ENCODE results near the gene NEUROD1.
A peak's percentile ranks its signal among the peaks of the same experiment; 100 is the strongest.

Gene NEUROD1

DNA sequence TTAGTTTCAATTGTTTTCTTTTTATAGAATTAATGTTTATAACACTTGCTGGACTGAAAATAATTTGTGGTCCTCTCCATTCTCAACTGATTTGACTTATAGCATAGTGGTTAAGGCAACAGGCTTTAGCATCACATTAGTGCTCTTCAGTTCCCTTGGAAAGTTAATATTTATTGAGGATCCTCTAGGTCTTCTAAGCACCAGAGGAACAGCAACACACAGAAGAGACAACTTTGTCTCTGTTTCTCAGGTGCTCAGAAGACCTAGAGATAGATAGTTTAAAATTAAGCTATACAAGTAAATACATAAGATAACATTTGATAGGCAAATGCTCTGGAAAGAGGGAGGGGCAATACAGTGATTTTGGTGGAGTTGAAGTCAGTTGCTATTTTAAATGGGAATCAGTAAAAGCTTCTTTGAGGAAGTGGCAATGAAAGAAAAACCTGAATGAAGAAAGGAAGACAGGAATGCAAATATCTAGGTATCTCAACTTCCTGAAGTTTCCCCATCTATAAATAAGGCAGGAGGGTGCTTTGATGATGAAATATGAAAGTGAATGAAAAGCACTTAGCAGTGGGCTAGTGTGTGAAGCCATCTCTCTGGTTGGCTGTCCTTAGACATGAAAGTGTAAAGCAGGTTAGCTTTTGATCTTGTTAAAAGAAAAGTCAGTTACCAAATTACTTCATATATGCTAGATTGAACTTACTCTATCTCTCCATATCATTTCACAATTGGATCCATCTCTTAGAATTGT is 7.9 kb downstream of the NEUROD1 start:
- Mint-ChIP-seq H3K27me3 (peaks cover 3% of the 10 kb centered on the region), H3K36me3 (no peaks in the 10 kb centered on the region), H3K9me3 (no peaks in the 10 kb centered on the region), H3K27ac (no peak overlapping the region), H3K4me1 (peaks cover 15% of the 10 kb centered on the region), H3K4me3 (no peak overlapping the region)
- DNase-seq (ENCODE audit: low spot score in 2 of 2) (no peak), ATAC-seq (ENCODE audit: low read depth) (peak; percentile 64)

DNA sequence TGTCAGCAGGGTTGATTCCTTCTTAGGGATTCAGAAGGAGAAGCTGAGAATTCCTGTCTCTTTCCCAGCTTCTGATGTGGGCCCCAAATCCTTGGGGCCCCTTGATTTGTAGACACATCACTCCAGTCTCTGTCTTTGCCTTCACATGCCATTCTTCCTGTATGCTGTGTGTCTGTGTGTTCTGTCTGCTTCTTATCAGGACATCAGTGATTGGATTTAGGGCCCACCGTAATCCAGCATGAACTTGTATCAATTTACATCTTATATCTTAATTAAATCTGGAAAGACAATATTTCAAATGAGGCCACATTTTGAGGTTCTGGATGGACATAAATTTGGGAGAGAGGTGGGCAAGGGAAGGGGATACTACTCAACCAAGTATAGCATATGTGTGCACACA is 9.7 kb downstream of the NEUROD1 start:
- ATAC-seq (ENCODE audit: low read depth) (no peak), DNase-seq (ENCODE audit: low spot score in 2 of 2) (no peak)
- Mint-ChIP-seq H3K4me3 (no peak overlapping the region), H3K9me3 (no peaks in the 10 kb centered on the region), H3K27me3 (peaks cover 3% of the 10 kb centered on the region), H3K36me3 (no peaks in the 10 kb centered on the region), H3K27ac (no peak overlapping the region), H3K4me1 (peaks cover 15% of the 10 kb centered on the region)

DNA sequence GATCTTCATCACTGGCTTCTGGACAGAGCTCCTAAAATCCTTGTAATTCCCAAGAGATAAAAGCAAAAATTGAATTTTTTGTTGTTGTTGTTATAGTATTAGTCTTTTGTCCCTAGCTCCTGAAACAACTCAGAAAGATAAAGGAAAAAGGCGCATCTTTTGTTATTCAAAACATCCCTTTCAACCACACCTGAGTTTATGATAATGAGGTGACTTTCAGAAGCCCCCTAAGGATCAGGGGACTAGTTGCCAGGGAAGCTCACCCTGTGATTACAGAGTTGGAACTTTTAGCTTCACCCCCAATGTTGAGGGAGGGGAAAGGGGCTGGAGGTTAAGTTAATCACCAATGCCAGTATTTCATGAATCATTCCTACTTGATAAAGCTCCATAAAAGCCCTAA is 13.1 kb downstream of the NEUROD1 start:
- H3K36me3 Mint-ChIP-seq: no peaks in the 10 kb centered on the region
- H3K4me3 Mint-ChIP-seq: no peak overlapping the region
- peaks cover 3% of the 10 kb centered on the region for H3K4me1 Mint-ChIP-seq
- H3K27me3 Mint-ChIP-seq: peaks cover 3% of the 10 kb centered on the region
- no peaks in the 10 kb centered on the region for H3K9me3 Mint-ChIP-seq
- DNase-seq (ENCODE audit: low spot score in 2 of 2) (no peak), ATAC-seq (ENCODE audit: low read depth) (no peak)
- H3K27ac Mint-ChIP-seq: no peak overlapping the region

DNA sequence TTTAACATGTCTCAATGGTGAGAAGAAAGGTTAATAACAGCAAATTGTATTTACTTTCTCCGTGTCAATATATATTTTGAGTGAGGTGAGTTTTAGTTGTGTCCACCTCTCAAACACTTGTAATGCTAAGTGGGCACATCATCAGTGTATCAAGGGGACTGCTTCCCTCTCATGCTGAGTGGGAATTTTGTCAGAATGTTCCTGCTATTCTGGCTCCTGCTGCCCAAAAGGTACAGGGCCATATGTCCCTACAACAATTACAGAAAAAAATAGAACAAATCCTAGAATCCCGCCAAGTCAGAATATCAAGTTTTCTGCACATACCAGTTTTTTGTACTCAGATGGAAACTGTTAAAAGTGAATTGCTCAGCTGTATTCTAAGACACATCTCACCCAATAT is 18.0 kb downstream of the NEUROD1 start:
- H3K4me1 Mint-ChIP-seq: peaks cover 3% of the 10 kb centered on the region
- H3K9me3 Mint-ChIP-seq: no peaks in the 10 kb centered on the region
- H3K36me3 Mint-ChIP-seq: no peaks in the 10 kb centered on the region
- no peak for DNase-seq (ENCODE audit: low spot score in 2 of 2)
- H3K4me3 Mint-ChIP-seq: no peak overlapping the region
- no peak overlapping the region for H3K27ac Mint-ChIP-seq
- peaks cover 6% of the 10 kb centered on the region for H3K27me3 Mint-ChIP-seq
- ATAC-seq (ENCODE audit: low read depth): no peak

DNA sequence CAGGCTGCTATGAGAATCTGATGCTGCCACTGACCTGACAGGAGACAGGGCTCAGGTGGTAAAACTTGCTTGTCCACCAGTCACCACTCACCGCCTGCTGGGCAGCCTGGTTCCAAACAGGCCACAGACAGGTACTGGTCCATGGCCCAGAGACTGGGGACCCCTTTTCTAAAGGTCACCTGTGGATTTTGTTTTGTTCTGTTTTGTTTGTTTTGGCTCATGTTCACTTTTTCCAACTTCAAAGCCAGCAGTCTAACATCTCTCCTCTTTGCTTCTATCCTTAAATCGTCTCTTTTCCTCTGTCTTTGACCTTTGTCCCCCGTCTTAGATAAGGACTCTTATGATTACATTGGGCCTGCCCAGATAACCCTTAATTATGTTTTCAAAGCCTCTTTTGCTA is 20.1 kb downstream of the NEUROD1 start:
- DNase-seq (ENCODE audit: low spot score in 2 of 2) (no peak), ATAC-seq (ENCODE audit: low read depth) (no peak)
- Mint-ChIP-seq H3K4me3 (no peak overlapping the region), H3K9me3 (no peaks in the 10 kb centered on the region), H3K36me3 (no peaks in the 10 kb centered on the region), H3K27me3 (peaks cover 12% of the 10 kb centered on the region), H3K4me1 (peaks cover 10% of the 10 kb centered on the region), H3K27ac (no peak overlapping the region)

DNA sequence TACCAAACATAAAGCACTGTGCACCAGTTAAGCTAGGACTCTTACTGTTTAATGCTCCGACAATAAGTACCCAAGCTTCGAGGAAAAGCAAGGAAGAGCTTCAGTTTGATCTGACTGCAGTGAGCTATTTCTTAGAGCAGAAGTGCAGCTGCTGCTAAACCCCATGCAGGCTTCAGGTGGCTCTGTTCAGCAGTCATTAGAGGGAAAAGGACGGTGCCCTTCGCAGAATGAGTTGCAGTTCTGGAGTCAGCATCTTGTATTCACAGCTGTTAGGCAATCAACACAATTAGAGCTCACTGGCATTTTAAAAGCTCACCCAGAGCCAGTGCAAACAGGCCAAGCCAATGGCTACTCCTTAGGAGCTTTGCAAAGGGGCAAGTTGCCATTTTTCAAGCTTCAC is 21.9 kb downstream of the NEUROD1 start:
- H3K4me1 Mint-ChIP-seq: peaks cover 10% of the 10 kb centered on the region
- no peak overlapping the region for H3K27ac Mint-ChIP-seq
- no peaks in the 10 kb centered on the region for H3K36me3 Mint-ChIP-seq
- peaks cover 12% of the 10 kb centered on the region for H3K27me3 Mint-ChIP-seq
- DNase-seq (ENCODE audit: low spot score in 2 of 2) (no peak), ATAC-seq (ENCODE audit: low read depth) (no peak)
- no peak overlapping the region for H3K4me3 Mint-ChIP-seq
- no peaks in the 10 kb centered on the region for H3K9me3 Mint-ChIP-seq

DNA sequence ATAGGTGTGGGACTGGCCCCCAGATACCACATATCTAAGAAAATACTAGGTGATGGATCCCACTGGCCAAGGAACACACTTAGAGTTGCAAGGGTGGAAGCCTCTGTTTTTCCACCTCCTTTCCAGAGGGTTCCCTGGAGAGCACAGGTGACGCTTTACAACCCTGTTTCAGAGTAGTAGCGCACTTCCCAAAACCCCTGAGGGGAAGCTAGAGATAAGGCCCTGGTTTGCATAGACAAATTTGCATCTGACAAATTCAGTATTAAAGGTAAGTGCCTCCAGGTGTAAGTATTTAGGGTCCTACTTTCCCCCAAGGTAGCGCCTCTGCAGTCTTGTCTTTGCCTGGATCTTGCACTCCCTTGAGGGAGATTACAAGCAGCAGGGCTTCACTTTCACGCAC is 22.9 kb downstream of the NEUROD1 start:
- Mint-ChIP-seq H3K9me3 (no peaks in the 10 kb centered on the region), H3K27me3 (peaks cover 14% of the 10 kb centered on the region), H3K36me3 (no peaks in the 10 kb centered on the region), H3K4me1 (peaks cover 10% of the 10 kb centered on the region), H3K4me3 (peak overlapping the region; percentile 85), H3K27ac (no peak overlapping the region)
- ATAC-seq (ENCODE audit: low read depth): peak; percentile 55
- no peak for DNase-seq (ENCODE audit: low spot score in 2 of 2)

DNA sequence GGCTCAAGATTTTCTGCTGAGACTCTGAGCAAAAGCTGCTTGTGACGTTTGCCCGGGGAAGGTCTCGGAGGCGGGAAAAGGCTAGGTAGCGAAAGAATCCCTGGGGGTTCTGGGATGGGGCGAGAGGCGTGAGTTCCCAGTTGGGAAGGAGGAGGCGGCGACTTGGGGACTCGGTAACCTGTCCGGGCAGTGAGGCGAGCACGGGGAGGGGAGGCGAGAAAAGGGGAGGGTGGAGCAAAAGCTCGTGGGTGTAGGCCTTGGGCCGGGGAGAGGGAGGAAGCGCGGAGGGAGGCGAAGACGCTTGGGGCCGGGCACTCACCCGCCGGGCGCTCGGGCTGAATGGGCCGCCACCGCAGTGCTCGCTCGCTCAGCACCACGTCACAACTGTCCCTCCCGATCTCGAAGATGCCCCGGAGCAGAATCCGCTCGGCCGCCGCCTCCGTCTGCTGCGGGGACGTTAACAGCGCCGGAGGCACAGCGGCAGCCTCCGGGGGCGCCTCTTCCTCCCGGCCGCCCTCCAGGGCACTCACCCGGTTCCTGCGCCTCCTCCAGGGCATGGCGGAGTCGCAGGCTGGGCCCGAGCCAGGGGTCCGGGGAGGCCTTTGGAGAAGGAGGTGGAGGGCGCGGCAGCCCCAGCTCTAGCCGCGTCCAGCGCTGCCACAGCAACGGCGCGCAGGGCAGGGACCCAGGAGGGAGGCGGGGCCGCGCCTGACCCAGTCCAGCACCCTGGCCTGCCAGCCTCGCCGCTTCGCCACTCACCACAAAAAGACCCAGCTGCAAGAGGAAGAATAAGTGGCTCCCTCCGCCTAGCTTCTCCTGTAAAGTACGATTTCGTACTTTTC is 23.6 kb downstream of the NEUROD1 start, which contains the start of gene CERKL:
Gene CERKL (minus strand): TSS at position 656 of the 842 bp plus-strand sequence. CDS start 99 bp downstream, at position 557.
- H3K27me3 Mint-ChIP-seq: peaks cover 14% of the 10 kb centered on the region
- H3K4me1 Mint-ChIP-seq: peaks cover 10% of the 10 kb centered on the region
- peak within 1 kb of the TSS; percentile 85 for H3K4me3 Mint-ChIP-seq
- no peaks in the 10 kb centered on the region for H3K36me3 Mint-ChIP-seq
- peak; percentile 67 for ATAC-seq (ENCODE audit: low read depth)
- H3K9me3 Mint-ChIP-seq: no peaks in the 10 kb centered on the region
- H3K27ac Mint-ChIP-seq: no peak within 1 kb of the TSS
- peak in 1 of 2 donors; percentile 21 for DNase-seq (ENCODE audit: low spot score in 2 of 2)

DNA sequence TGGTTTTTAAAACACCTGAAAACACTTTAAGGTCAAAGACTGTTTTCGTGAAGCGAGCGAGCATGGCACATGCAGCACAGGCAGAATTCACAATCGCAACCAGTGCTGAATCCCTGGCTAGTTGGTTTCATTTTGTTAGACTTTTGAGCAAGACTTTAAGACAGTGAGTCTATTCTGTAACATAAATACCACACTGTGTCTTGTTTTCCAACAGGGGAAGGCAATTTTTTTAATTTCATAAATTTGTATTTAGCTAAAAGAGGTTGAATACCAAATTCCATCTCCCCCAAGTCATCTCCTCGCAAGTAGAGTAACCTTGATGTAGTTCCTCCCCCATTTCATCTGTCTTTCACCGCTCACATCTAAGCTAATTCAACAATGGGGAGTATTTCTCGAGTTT is 24.8 kb downstream of the NEUROD1 start:
- ATAC-seq (ENCODE audit: low read depth): no peak
- Mint-ChIP-seq H3K4me1 (peaks cover 10% of the 10 kb centered on the region), H3K27me3 (peaks cover 14% of the 10 kb centered on the region), H3K4me3 (no peak overlapping the region), H3K36me3 (no peaks in the 10 kb centered on the region), H3K9me3 (no peaks in the 10 kb centered on the region), H3K27ac (no peak overlapping the region)
- DNase-seq (ENCODE audit: low spot score in 2 of 2): no peak

DNA sequence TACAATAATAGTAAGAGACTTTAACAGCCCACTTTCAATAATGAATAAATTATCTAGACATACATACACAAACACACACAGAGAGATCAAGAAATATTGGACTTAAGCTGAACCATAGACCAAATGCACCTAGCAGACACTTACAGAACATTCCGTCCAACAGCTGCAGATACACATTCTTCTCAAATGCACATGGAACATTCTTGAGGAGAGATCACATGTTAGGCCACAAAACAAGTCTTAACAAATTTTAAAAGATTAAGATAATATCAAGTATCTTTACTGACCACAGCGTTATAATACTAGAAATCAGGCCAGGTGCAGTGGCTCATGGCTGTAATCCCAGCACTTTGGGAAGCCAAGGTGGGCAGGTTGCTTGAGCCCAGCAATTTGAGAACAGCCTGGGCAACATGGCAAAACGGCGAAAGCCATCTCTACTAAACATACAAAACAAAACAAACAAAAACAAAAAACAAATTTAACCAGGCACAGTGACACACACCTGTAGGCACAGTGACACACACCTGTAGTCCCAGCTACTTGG is 30.8 kb downstream of the NEUROD1 start:
- Mint-ChIP-seq H3K4me1 (no peaks in the 10 kb centered on the region), H3K27me3 (peaks cover 15% of the 10 kb centered on the region), H3K9me3 (no peaks in the 10 kb centered on the region), H3K4me3 (no peak overlapping the region), H3K36me3 (no peaks in the 10 kb centered on the region), H3K27ac (no peak overlapping the region)
- no peak for ATAC-seq (ENCODE audit: low read depth)
- DNase-seq (ENCODE audit: low spot score in 2 of 2): no peak

DNA sequence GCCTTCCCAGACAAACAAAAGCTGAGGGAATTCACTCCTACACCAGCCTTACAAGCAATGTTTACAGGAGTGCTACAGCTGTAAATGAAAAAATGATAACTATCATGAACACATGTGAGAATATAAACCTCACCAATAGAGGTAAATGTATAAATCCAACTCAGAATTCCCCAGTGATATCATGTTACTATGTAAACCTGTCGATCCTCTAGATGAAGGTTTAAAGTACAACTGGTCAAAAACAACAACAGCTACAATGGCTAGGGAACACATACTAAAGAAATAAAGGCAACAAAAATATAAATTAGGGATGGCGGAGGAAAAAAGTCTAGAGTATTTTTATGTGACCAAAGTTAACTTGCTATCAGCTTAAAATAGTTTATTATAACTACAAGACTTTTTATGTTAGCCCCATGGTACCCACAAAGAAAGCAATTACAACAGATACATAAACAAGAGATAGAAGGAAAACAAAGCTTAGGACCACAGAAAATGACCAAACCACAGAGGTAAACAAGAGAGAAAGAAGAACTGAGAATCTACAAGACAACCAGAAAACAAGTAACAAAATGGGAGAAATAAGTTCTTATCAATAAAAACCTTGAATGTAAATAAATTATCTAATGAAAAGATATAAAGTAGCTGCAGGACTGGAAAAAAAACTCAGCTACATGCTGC is 31.7 kb downstream of the NEUROD1 start:
- DNase-seq (ENCODE audit: low spot score in 2 of 2) (no peak), ATAC-seq (ENCODE audit: low read depth) (no peak)
- H3K4me1 Mint-ChIP-seq: no peaks in the 10 kb centered on the region
- H3K4me3 Mint-ChIP-seq: no peak overlapping the region
- H3K9me3 Mint-ChIP-seq: no peaks in the 10 kb centered on the region
- H3K27ac Mint-ChIP-seq: no peak overlapping the region
- no peaks in the 10 kb centered on the region for H3K36me3 Mint-ChIP-seq
- H3K27me3 Mint-ChIP-seq: peaks cover 17% of the 10 kb centered on the region

DNA sequence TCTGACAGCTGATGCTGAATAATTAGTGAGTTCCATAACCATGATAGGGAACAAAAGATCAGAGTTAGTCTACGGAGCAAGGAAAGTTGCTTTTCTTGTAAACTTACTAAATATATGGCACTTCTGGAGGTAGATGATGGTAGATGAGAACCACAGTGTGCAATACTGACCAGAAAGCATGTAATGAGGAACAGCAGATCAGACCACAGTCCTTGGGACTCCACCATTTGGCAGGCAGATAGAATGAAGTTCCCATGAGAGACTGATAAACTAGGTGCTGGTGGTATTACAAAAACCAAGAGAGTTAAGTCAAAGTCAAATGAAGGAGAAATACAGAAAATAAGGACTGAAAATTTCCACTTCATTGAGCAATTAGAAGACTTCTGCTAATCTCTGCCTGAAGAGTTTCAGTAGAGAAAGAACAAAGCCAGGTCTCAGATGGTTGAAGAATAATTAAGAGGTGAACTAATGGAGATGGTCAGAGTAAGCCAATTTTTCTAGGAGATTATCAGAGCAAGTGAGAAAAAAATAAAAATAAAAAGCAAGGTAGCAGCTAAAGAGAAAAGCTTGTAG is 33.8 kb downstream of the NEUROD1 start:
- DNase-seq (ENCODE audit: low spot score in 2 of 2) (no peak), ATAC-seq (ENCODE audit: low read depth) (no peak)
- H3K4me1 Mint-ChIP-seq: no peaks in the 10 kb centered on the region
- H3K27me3 Mint-ChIP-seq: peaks cover 17% of the 10 kb centered on the region
- no peaks in the 10 kb centered on the region for H3K36me3 Mint-ChIP-seq
- H3K4me3 Mint-ChIP-seq: no peak overlapping the region
- no peaks in the 10 kb centered on the region for H3K9me3 Mint-ChIP-seq
- H3K27ac Mint-ChIP-seq: no peak overlapping the region

DNA sequence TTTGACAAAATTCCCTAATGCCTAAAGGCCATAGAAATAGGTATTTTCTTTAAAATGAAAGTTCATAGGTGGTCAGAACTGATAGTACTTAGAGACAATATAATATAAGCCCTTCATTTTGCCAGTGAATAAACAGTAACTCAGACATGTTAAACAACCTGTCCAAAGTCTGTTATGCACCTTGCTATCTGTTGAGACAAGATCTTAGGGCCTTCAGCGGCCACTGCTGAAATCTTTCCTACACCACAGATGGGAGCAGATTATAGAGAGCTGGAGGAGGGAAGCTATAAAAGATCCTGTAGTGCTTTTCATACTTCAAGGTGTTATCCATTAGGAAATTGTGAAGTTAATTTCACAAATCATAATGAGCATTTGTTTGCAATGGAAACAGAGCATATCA is 37.2 kb downstream of the NEUROD1 start:
- H3K36me3 Mint-ChIP-seq: no peaks in the 10 kb centered on the region
- H3K27me3 Mint-ChIP-seq: peaks cover 18% of the 10 kb centered on the region
- DNase-seq (ENCODE audit: low spot score in 2 of 2): no peak
- no peak for ATAC-seq (ENCODE audit: low read depth)
- no peaks in the 10 kb centered on the region for H3K4me1 Mint-ChIP-seq
- H3K9me3 Mint-ChIP-seq: no peaks in the 10 kb centered on the region
- H3K27ac Mint-ChIP-seq: no peak overlapping the region
- no peak overlapping the region for H3K4me3 Mint-ChIP-seq

DNA sequence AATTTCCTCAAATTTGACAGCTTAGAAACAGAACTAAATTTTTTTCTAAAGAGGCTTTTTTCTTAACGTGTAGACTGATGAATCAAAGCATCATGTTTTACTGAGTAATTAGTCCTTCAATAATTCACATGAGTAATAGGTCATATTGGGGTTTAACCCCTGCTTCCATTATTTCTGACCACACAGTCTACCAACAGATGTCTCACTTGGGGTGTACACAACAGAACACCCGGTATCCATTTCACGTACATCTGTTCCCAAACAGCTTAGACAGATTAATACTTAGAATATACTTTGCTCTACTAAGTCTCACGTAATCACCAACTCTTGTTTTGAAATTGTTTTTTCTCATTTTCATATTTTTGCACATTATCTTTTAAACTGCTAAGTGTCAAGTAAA is 38.2 kb downstream of the NEUROD1 start:
- H3K4me3 Mint-ChIP-seq: no peak overlapping the region
- H3K27ac Mint-ChIP-seq: no peak overlapping the region
- H3K4me1 Mint-ChIP-seq: no peaks in the 10 kb centered on the region

More for the DNA sequence above, 38.2 kb downstream of the NEUROD1 start:
- Mint-ChIP-seq H3K27me3 (peaks cover 15% of the 10 kb centered on the region), H3K36me3 (no peaks in the 10 kb centered on the region), H3K9me3 (no peaks in the 10 kb centered on the region)
- DNase-seq (ENCODE audit: low spot score in 2 of 2) (no peak), ATAC-seq (ENCODE audit: low read depth) (no peak)

Measured in memory B cell (primary cell).